HCT116 (cell line): ENCODE measurements around the gene NOTCH1. TPM values are rescaled to one million over a fixed set of nuclear protein-coding genes. Genes with fewer than 3 reads are reported as not detected.

Source experiments
- ATAC-seq: fragments of 200-7000 bp; cut with Tn5 transposase; 2 replicates; pipeline ENCODE4 v1.9.1; 2020; ENCODE audit warnings: mild to moderate bottlenecking, moderate library complexity
- BruUV-seq: library from RNA; stranded (reverse); fragments of 400-500 nt; replicated peaks from 2 replicates; lab custom pipeline; 2021; lab: Mats Ljungman, UMichigan
- CTCF ChIA-PET: fragments of 300-600 bp; sonication (Branson Sonifier 250); formaldehyde crosslinking; loops from one replicate; lab custom pipeline; 2021; ENCODE audit warnings: antibody characterized with exemption; lab: Charles Lee
- POLR2A ChIA-PET: fragments of 300-600, 350-600 bp; sonication (Branson Sonifier 250); formaldehyde crosslinking; loops from one replicate; lab custom pipeline; 2021; ENCODE audit warnings: antibody characterized with exemption; lab: Charles Lee
- RAD21 ChIA-PET, 2 experiments: fragments of 300-600 bp; sonication (Branson Sonifier 250); formaldehyde crosslinking; loops; one replicate each; lab custom pipeline; 2023; ENCODE audit warnings: low total read pairs in 2 of 2; ENCODE audit not compliant: uncharacterized antibody in 2 of 2, unreplicated experiment in 2 of 2, low non-redundant PET in 1 of 2; lab: Charles Lee
- DNase-seq: peaks from one replicate; pipeline ENCODE4 v3.0.0-alpha.2; 2010; ENCODE audit warnings: low read depth, low spot score
- H2AFZ ChIP-seq: fragments of 200-600 bp; shearing (Covaris generic), sonication (generic); 2 replicates; pipeline ENCODE4 v1.6.1; 2017; ENCODE audit warnings: low read depth, mixed run types, mixed read lengths, antibody characterized with exemption, low read length; ENCODE audit not compliant: poor library complexity, severe bottlenecking
- H3K27ac ChIP-seq: 2 replicates; pipeline ENCODE4 v1.5.1; 2012; ENCODE audit warnings: low read depth, low read length
- H3K27me3 ChIP-seq: fragments of 200-600 bp; sonication (generic); 2 replicates; pipeline ENCODE4 v1.6.1; 2016; ENCODE audit warnings: mixed run types, low read length, mixed read lengths; ENCODE audit not compliant: insufficient read depth
- H3K36me3 ChIP-seq, 2 experiments: fragments of 200-500 bp in 1 of 2; fragments of 200-600 bp in 1 of 2; sonication (Bioruptor generic) in 1 of 2; sonication (generic) in 1 of 2; 2 replicates each; pipeline versions ENCODE4 v1.5.1 to v1.6.1; 2014 to 2016; ENCODE audit warnings: low read length in 2 of 2, inconsistent platforms in 1 of 2, mixed read lengths in 1 of 2, mixed run types in 1 of 2; ENCODE audit not compliant: insufficient read depth in 2 of 2, control insufficient read depth in 1 of 2
- H3K4me1 ChIP-seq, 2 experiments: fragments of 200-600 bp in 1 of 2; sonication (generic) in 1 of 2; 2 replicates each; pipeline versions ENCODE4 v1.5.1 to v1.6.1; 2012 to 2017; ENCODE audit warnings: low read length in 2 of 2, inconsistent platforms in 1 of 2, mild to moderate bottlenecking in 1 of 2, mixed read lengths in 1 of 2, mixed run types in 1 of 2, moderate library complexity in 1 of 2; ENCODE audit not compliant: insufficient read depth in 2 of 2, control insufficient read depth in 1 of 2
- H3K4me2 ChIP-seq: fragments of 200-600 bp; sonication (generic); 2 replicates; pipeline ENCODE4 v1.6.1; 2017; ENCODE audit warnings: mixed run types, low read length, mixed read lengths
- H3K4me3 ChIP-seq, 2 experiments: fragments of 200-600 bp in 1 of 2; sonication (generic) in 1 of 2; replicated peaks in 1 of 2; 2 replicates each; pipeline ENCODE4 v1.5.1; 2011 to 2016; ENCODE audit warnings: low read length in 2 of 2, control low read depth in 1 of 2, low read depth in 1 of 2, mild to moderate bottlenecking in 1 of 2, mixed read lengths in 1 of 2, mixed run types in 1 of 2
- H3K79me2 ChIP-seq: fragments of 200-600 bp; sonication (generic); 2 replicates; pipeline ENCODE4 v1.6.1; 2017; ENCODE audit warnings: mild to moderate bottlenecking, mixed run types, low read length, moderate library complexity, mixed read lengths; ENCODE audit not compliant: insufficient read depth
- H3K9ac ChIP-seq: fragments of 200-600 bp; sonication (generic); 2 replicates; pipeline ENCODE4 v1.6.1; 2016; ENCODE audit warnings: low read length, mixed read lengths
- H3K9me2 ChIP-seq: fragments of 200-600 bp; sonication (generic), shearing (Covaris generic); 2 replicates; pipeline ENCODE4 v1.6.1; 2017; ENCODE audit warnings: mixed run types, mild to moderate bottlenecking, moderate library complexity; ENCODE audit not compliant: insufficient read depth
- H3K9me3 ChIP-seq, 2 experiments: fragments of 200-500 bp in 1 of 2; fragments of 200-600 bp in 1 of 2; sonication (Bioruptor generic) in 1 of 2; sonication (generic) in 1 of 2; 2 replicates each; pipeline ENCODE4 v1.6.1; 2014 to 2017; ENCODE audit warnings: low read length in 2 of 2, mixed read lengths in 2 of 2, inconsistent platforms in 1 of 2, low read depth in 1 of 2, mild to moderate bottlenecking in 1 of 2, mixed run types in 1 of 2, moderate library complexity in 1 of 2; ENCODE audit not compliant: control insufficient read depth in 1 of 2, insufficient read depth in 1 of 2
- H4K20me1 ChIP-seq: fragments of 200-600 bp; sonication (generic), shearing (Covaris generic); 2 replicates; pipeline ENCODE4 v1.6.1; 2017; ENCODE audit warnings: mixed run types, mild to moderate bottlenecking, moderate library complexity; ENCODE audit not compliant: insufficient read depth
- ELF1 ChIP-seq: IDR thresholded peaks from 2 replicates; pipeline ENCODE4 v1.6.1; 2012; ENCODE audit warnings: low read depth, borderline replicate concordance
- EZH2phosphoT487 ChIP-seq: fragments of 200-600 bp; IDR thresholded peaks from 2 replicates; pipeline ENCODE4 v1.6.1; 2018; ENCODE audit warnings: antibody characterized with exemption, borderline replicate concordance
- POLR2A ChIP-seq: IDR thresholded peaks from 2 replicates; pipeline ENCODE4 v1.7.0; 2011; ENCODE audit warnings: borderline replicate concordance; ENCODE audit not compliant: insufficient read depth, insufficient read length; ENCODE audit errors: extremely low read depth
- POLR2AphosphoS5 ChIP-seq: IDR thresholded peaks from 2 replicates; pipeline ENCODE4 v1.6.1; 2011; ENCODE audit warnings: mild to moderate bottlenecking, low read depth, low read length, moderate library complexity
- RAD21 ChIP-seq: IDR thresholded peaks from 2 replicates; pipeline ENCODE4 v1.6.1; 2012; ENCODE audit warnings: low read depth, mild to moderate bottlenecking
- SRF ChIP-seq: IDR thresholded peaks from 2 replicates; pipeline ENCODE4 v1.6.1; 2012; ENCODE audit warnings: low read depth
- ZNF274 ChIP-seq: fragments of 200-500 bp; sonication (Bioruptor generic); IDR thresholded peaks from 2 replicates; pipeline ENCODE4 v1.6.1; 2014; ENCODE audit warnings: mild to moderate bottlenecking, low read depth, low read length, inconsistent platforms
- intact Hi-C: fragments of 100-400 bp; cut with micrococcal nuclease; formaldehyde crosslinking; loops from 2 replicates; pipeline ENCODE4 v1.10.0; 2022
- total RNA-seq: library from RNA; stranded (reverse); gene quantifications from one replicate; pipeline ENCODE4 v1.2.1, GENCODE V29; 2021; ENCODE audit not compliant: unreplicated experiment
- TF ChIP-seq, protein P1 (sequence below): IDR thresholded peaks from 2 replicates; pipeline ENCODE4 v1.6.1; 2012
- TF ChIP-seq, protein P2 (sequence below): IDR thresholded peaks from 2 replicates; pipeline ENCODE4 v1.6.1; 2011; ENCODE audit warnings: mild to moderate bottlenecking, low read length, moderate library complexity; ENCODE audit not compliant: insufficient replicate concordance; ENCODE audit errors: extremely low read depth

NOTCH1 gene
- total RNA-seq, 1 experiment from 2014 or later: 36.2 TPM

DNA sequence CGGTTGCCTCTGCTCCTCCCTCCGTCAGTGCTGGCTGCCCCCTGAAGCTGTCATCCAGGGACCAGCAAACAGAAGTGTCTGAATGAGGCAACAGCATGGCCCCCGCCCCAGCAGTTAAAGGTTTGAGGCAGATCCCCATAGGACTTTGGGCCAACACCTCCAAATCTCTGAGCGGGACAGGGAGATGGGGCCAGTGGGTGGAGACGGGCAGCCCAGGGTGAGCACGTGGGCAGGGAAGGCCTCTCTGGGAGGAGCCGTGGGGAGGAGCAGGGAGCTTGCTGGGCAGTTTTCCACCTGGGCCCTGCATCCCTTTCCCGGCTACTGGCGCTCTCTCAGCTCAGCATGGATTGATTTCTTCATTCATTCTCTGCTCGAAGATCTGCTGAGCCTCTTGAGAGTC is 39.1 kb upstream of the NOTCH1 start:
- ChIA-PET CTCF (no interaction called here), POLR2A (no interaction called here), RAD21 (no interaction called here)
- ATAC-seq (peak; percentile 52; the same call in 1 of the 2 replicates), DNase-seq (no peak)
- Histone ChIP-seq H3K9me2 (no peaks in the 10 kb centered on the region), H4K20me1 (no peaks in the 10 kb centered on the region), H3K27ac (no peak overlapping the region), H3K36me3 (no peaks in the 10 kb centered on the region), H3K4me1 (peaks cover 5 to 17% of the 10 kb centered on the region in 2 experiments; a peak in 3 of 4 replicates), H3K4me2 (no peak overlapping the region), H3K9me3 (no peaks in the 10 kb centered on the region), H2AFZ (no peak overlapping the region), H3K79me2 (no peaks in the 10 kb centered on the region), H3K27me3 (no peaks in the 10 kb centered on the region), H3K4me3 (no peak overlapping the region), H3K9ac (no peak overlapping the region)
- no TSS peak for BruUV-seq
- intact Hi-C loops: no loop called here
- no peak for TF ChIP-seq SRF
- no peak for TF ChIP-seq EZH2phosphoT487
- no peak for TF ChIP-seq ZNF274
- TF ChIP-seq POLR2AphosphoS5: no peak
- TF ChIP-seq, protein P1, sequence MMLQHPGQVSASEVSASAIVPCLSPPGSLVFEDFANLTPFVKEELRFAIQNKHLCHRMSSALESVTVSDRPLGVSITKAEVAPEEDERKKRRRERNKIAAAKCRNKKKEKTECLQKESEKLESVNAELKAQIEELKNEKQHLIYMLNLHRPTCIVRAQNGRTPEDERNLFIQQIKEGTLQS: no peak
- TF ChIP-seq RAD21: no peak
- TF ChIP-seq POLR2A: no peak
- TF ChIP-seq, protein P2, sequence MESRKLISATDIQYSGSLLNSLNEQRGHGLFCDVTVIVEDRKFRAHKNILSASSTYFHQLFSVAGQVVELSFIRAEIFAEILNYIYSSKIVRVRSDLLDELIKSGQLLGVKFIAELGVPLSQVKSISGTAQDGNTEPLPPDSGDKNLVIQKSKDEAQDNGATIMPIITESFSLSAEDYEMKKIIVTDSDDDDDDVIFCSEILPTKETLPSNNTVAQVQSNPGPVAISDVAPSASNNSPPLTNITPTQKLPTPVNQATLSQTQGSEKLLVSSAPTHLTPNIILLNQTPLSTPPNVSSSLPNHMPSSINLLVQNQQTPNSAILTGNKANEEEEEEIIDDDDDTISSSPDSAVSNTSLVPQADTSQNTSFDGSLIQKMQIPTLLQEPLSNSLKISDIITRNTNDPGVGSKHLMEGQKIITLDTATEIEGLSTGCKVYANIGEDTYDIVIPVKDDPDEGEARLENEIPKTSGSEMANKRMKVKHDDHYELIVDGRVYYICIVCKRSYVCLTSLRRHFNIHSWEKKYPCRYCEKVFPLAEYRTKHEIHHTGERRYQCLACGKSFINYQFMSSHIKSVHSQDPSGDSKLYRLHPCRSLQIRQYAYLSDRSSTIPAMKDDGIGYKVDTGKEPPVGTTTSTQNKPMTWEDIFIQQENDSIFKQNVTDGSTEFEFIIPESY: no peak
- no peak for TF ChIP-seq ELF1
